Neuronal stem cell (in vitro differentiated cells): Measurements from ENCODE around the gene NTRK2.

Experiments used
- DNase-seq: peaks from one replicate; pipeline ENCODE4 v3.0.0-alpha.2; 2013; ENCODE audit warnings: low spot score
- H2AFZ ChIP-seq: one replicate; pipeline ENCODE4 v1.6.1; 2013; ENCODE audit warnings: mild to moderate bottlenecking, low read length, inconsistent platforms
- H2AK5ac ChIP-seq: 2 replicates; pipeline ENCODE4 v1.6.1; 2013; ENCODE audit warnings: low read depth, mild to moderate bottlenecking, inconsistent platforms, low read length, moderate library complexity, mixed read lengths
- H2BK120ac ChIP-seq: 2 replicates; pipeline ENCODE4 v1.6.1; 2013; ENCODE audit warnings: low read depth, mild to moderate bottlenecking, inconsistent platforms, low read length, moderate library complexity, mixed read lengths
- H2BK12ac ChIP-seq: one replicate; pipeline ENCODE4 v1.6.1; 2013; ENCODE audit warnings: low read length, inconsistent platforms
- H2BK15ac ChIP-seq: 2 replicates; pipeline ENCODE4 v1.6.1; 2013; ENCODE audit warnings: mild to moderate bottlenecking, low read length, inconsistent platforms, mixed read lengths
- H2BK5ac ChIP-seq: one replicate; pipeline ENCODE4 v1.6.1; 2013; ENCODE audit warnings: inconsistent platforms, mild to moderate bottlenecking, low read length, moderate library complexity
- H3K14ac ChIP-seq: one replicate; pipeline ENCODE4 v1.6.1; 2013; ENCODE audit warnings: low read length, inconsistent platforms
- H3K18ac ChIP-seq: 2 replicates; pipeline ENCODE4 v1.6.1; 2013; ENCODE audit warnings: low read length, inconsistent platforms
- H3K23ac ChIP-seq: 2 replicates; pipeline ENCODE4 v1.6.1; 2013; ENCODE audit warnings: low read depth, mild to moderate bottlenecking, mixed read lengths, low read length, inconsistent platforms; ENCODE audit not compliant: poor library complexity
- H3K27ac ChIP-seq: replicated peaks from 3 replicates; pipeline ENCODE4 v1.5.1; 2013; ENCODE audit warnings: low read length, inconsistent platforms
- H3K27me3 ChIP-seq, 3 experiments: 2 replicates each; pipeline ENCODE4 v1.6.1; 2013; ENCODE audit warnings: low read length in 3 of 3, mild to moderate bottlenecking in 2 of 3, inconsistent platforms in 1 of 3, low read depth in 1 of 3, mixed read lengths in 1 of 3, moderate library complexity in 1 of 3; ENCODE audit not compliant: control insufficient read depth in 3 of 3, insufficient read depth in 3 of 3
- H3K36me3 ChIP-seq, 2 donors: replicated peaks in 1 of 2; 2 replicates each; pipeline ENCODE4 v1.6.1; 2013; ENCODE audit warnings: low read length in 2 of 2; ENCODE audit not compliant: control insufficient read depth in 2 of 2, insufficient read depth in 2 of 2
- H3K4ac ChIP-seq: 2 replicates; pipeline ENCODE4 v1.6.1; 2013; ENCODE audit warnings: inconsistent platforms, mild to moderate bottlenecking, low read length, moderate library complexity
- H3K4me1 ChIP-seq, 2 donors: 1 replicate in 1 of 2; 2 replicates in 1 of 2; pipeline ENCODE4 v1.6.1; 2013; ENCODE audit warnings: low read length in 2 of 2, low read depth in 1 of 2; ENCODE audit not compliant: control insufficient read depth in 2 of 2, insufficient read depth in 1 of 2
- H3K4me2 ChIP-seq: one replicate; pipeline ENCODE4 v1.6.1; 2013; ENCODE audit warnings: mild to moderate bottlenecking, low read length, inconsistent platforms; ENCODE audit not compliant: insufficient read depth, poor library complexity, severe bottlenecking
- H3K4me3 ChIP-seq, 2 donors: 2 replicates each; pipeline ENCODE4 v1.5.1; 2013; ENCODE audit warnings: low read length in 2 of 2, mild to moderate bottlenecking in 2 of 2, inconsistent platforms in 1 of 2, moderate library complexity in 1 of 2
- H3K79me1 ChIP-seq: one replicate; pipeline ENCODE4 v1.6.1; 2013; ENCODE audit warnings: low read depth, mild to moderate bottlenecking, inconsistent platforms, low read length, moderate library complexity
- H3K9ac ChIP-seq: one replicate; pipeline ENCODE4 v1.6.1; 2013; ENCODE audit warnings: mild to moderate bottlenecking, low read depth, low read length, inconsistent platforms; ENCODE audit not compliant: poor library complexity
- H3K9me3 ChIP-seq, 2 donors: replicated peaks in 1 of 2; 2 replicates each; pipeline versions ENCODE3 to v1.6.1; 2013; ENCODE audit warnings: low read length in 2 of 2, mild to moderate bottlenecking in 2 of 2, inconsistent platforms in 1 of 2, low read depth in 1 of 2, mixed read lengths in 1 of 2, moderate library complexity in 1 of 2; ENCODE audit not compliant: control insufficient read depth in 2 of 2, insufficient read depth in 1 of 2
- H4K8ac ChIP-seq: one replicate; pipeline ENCODE4 v1.6.1; 2013; ENCODE audit warnings: low read depth, mild to moderate bottlenecking, inconsistent platforms, low read length, moderate library complexity
- H4K91ac ChIP-seq: one replicate; pipeline ENCODE4 v1.6.1; 2013; ENCODE audit warnings: low read length, low read depth, mild to moderate bottlenecking, inconsistent platforms; ENCODE audit not compliant: poor library complexity
- WGBS, 2 donors: extraction: QIAGEN DNeasy Blood & Tissue Kit; methylation state at CpG; one replicate each; pipeline ENCODE4 v1.1.7; 2013; ENCODE audit warnings: missing lambda C conversion rate in 2 of 2, mixed read lengths in 1 of 2; ENCODE audit not compliant: insufficient read length in 2 of 2, insufficient replicate concordance in 1 of 2; ENCODE audit errors: extremely low coverage in 2 of 2; 5-methylcytosine and 5-hydroxymethylcytosine counted together

NTRK2 gene

DNA sequence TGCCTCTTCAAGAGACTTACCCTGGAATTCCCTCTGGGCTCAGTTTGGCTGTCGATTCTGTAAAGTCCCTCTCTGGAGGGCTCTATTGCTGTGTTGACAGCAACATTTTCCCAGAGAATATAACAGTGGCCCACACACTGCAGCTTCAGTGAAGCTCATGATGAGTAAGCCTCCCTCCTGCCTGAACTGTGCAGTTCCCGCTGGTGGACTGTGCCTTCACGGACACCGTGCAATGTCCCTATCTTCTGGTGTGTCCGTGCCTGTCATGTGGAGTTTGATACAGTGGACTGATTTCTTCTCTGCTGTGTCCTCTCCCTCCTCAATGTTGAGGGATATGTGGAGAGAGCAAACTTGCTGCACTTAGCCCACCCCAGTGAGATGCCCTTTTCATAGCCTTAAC, 109.0 kb downstream of the NTRK2 start:
- Histone ChIP-seq H4K8ac (no peak overlapping the region), H3K9me3 (no peaks in the 10 kb centered on the region), H3K9ac (peak overlapping the region; percentile 66), H3K18ac (no peak overlapping the region), H3K14ac (no peak overlapping the region), H2BK12ac (no peak overlapping the region), H2BK120ac (no peak overlapping the region), H3K79me1 (no peaks in the 10 kb centered on the region), H3K4me2 (no peak overlapping the region), H3K27me3 (no peaks in the 10 kb centered on the region), H3K4ac (no peak overlapping the region), H2BK15ac (no peak overlapping the region), H3K4me1 (peaks cover 2 to 3% of the 10 kb centered on the region in 2 donors), H3K27ac (no peak overlapping the region), H3K23ac (no peak overlapping the region), H2BK5ac (no peak overlapping the region), H3K36me3 (no peaks in the 10 kb centered on the region), H2AK5ac (no peak overlapping the region), H3K4me3 (no peak overlapping the region), H4K91ac (no peak overlapping the region), H2AFZ (no peak overlapping the region)
- no CpG with 5 or more reads among the region's 5 CpGs for WGBS, 2 donors
- no peak for DNase-seq

- H3K27ac ChIP-seq, result no peak overlapping the region
- H4K91ac ChIP-seq, result no peak overlapping the region
- no peak overlapping the region for H2BK15ac ChIP-seq
- H2BK120ac ChIP-seq, result no peak overlapping the region
- H3K4me2 ChIP-seq, result no peak overlapping the region
- no peak overlapping the region for H2BK12ac ChIP-seq
- H3K27me3 ChIP-seq, result no peaks in the 10 kb centered on the region
- peaks cover 2 to 3% of the 10 kb centered on the region in 2 donors for H3K4me1 ChIP-seq
- no peak overlapping the region for H3K18ac ChIP-seq
- no CpG with 5 or more reads among the region's 3 CpGs for WGBS, 2 donors
- no peak overlapping the region for H3K23ac ChIP-seq
- H3K9ac ChIP-seq, result no peak overlapping the region
- peaks cover 0 to 2% of the 10 kb centered on the region in 2 donors for H3K9me3 ChIP-seq
- no peak overlapping the region for H2AK5ac ChIP-seq
- H3K14ac ChIP-seq, result no peak overlapping the region
- no peak overlapping the region for H2AFZ ChIP-seq
- H3K4me3 ChIP-seq, result no peak overlapping the region
- H4K8ac ChIP-seq, result no peak overlapping the region
- H3K4ac ChIP-seq, result no peak overlapping the region
- H2BK5ac ChIP-seq, result no peak overlapping the region
- no peaks in the 10 kb centered on the region for H3K79me1 ChIP-seq
- no peak for DNase-seq
- no peaks in the 10 kb centered on the region for H3K36me3 ChIP-seq
These were observed 110.4 kb downstream of the NTRK2 start for GRCh38 chr9:84779883-84780282.

- DNase-seq, result no peak
- no peak overlapping the region for H3K4me2 ChIP-seq
These were observed 110.9 kb downstream of the NTRK2 start for GRCh38 chr9:84780385-84780784.

DNA sequence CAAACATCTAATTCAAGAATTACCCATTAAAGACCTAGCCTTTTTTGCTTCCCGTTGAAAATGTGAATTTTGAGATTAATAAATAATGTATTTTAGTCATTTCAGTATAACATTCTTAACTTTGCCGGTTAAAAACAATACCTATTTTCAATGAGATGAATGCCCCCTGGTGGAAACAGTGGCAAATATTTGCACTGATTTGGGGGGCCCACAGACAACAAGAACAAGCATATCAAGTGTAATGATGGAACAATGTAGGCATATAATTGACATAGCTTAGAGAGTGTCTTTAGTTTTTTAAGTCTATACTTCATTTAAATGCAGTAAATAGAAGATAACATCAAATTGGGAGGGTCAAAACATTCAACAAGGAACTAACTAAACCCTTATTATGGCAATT, 111.9 kb downstream of the NTRK2 start:
- 100% methylated on average over 1 of the region's 2 CpGs; no CpG with 5 or more reads in 1 of the 2 donors for WGBS, 2 donors
- H3K4me1 ChIP-seq, result peaks cover 5 to 7% of the 10 kb centered on the region in 2 donors

More at GRCh38 chr9:84780385-84780784, 110.9 kb downstream of the NTRK2 start:
- Histone ChIP-seq H3K4ac (no peak overlapping the region), H3K27me3 (no peaks in the 10 kb centered on the region), H3K4me3 (no peak overlapping the region), H3K4me1 (peaks cover 2 to 3% of the 10 kb centered on the region in 2 donors), H2AFZ (no peak overlapping the region), H4K8ac (no peak overlapping the region), H3K9ac (no peak overlapping the region), H3K36me3 (no peaks in the 10 kb centered on the region), H3K79me1 (no peaks in the 10 kb centered on the region), H2BK5ac (no peak overlapping the region), H3K18ac (no peak overlapping the region), H2BK12ac (no peak overlapping the region), H3K14ac (no peak overlapping the region), H2AK5ac (no peak overlapping the region), H2BK120ac (no peak overlapping the region), H3K27ac (no peak overlapping the region), H4K91ac (no peak overlapping the region), H3K23ac (no peak overlapping the region), H3K9me3 (peaks cover 0 to 2% of the 10 kb centered on the region in 2 donors), H2BK15ac (no peak overlapping the region)
- WGBS, 2 donors, result no CpG with 5 or more reads among the region's 5 CpGs

More for the DNA sequence above, 111.9 kb downstream of the NTRK2 start:
- H3K79me1 ChIP-seq, result no peaks in the 10 kb centered on the region
- H3K14ac ChIP-seq, result no peak overlapping the region
- no peak overlapping the region for H3K27ac ChIP-seq
- H3K9ac ChIP-seq, result no peak overlapping the region
- no peaks in the 10 kb centered on the region for H3K27me3 ChIP-seq
- H2BK120ac ChIP-seq, result no peak overlapping the region
- H3K4ac ChIP-seq, result no peak overlapping the region
- DNase-seq, result no peak
- no peak overlapping the region for H2BK12ac ChIP-seq
- H2BK5ac ChIP-seq, result no peak overlapping the region
- no peak overlapping the region for H3K18ac ChIP-seq
- no peaks in the 10 kb centered on the region for H3K36me3 ChIP-seq
- no peak overlapping the region for H2BK15ac ChIP-seq
- H4K8ac ChIP-seq, result no peak overlapping the region
- H3K9me3 ChIP-seq, result peaks cover 0 to 2% of the 10 kb centered on the region in 2 donors
- no peak overlapping the region for H2AFZ ChIP-seq
- H2AK5ac ChIP-seq, result no peak overlapping the region
- H3K23ac ChIP-seq, result no peak overlapping the region
- H4K91ac ChIP-seq, result no peak overlapping the region
- H3K4me3 ChIP-seq, result no peak overlapping the region
- no peak overlapping the region for H3K4me2 ChIP-seq
